C1 segment of cervical spinal cord (tissue), 14 donors: ENCODE results near the gene HLF.

Experiments used
- DNase-seq, 14 donors: peaks; one replicate each; lab custom pipeline; 2025; lab: John Stamatoyannopoulos, UW

Gene HLF

GRCh38 chr17:55290492-55291113, 25.8 kb downstream of the HLF start:
- no peak for DNase-seq

DNA sequence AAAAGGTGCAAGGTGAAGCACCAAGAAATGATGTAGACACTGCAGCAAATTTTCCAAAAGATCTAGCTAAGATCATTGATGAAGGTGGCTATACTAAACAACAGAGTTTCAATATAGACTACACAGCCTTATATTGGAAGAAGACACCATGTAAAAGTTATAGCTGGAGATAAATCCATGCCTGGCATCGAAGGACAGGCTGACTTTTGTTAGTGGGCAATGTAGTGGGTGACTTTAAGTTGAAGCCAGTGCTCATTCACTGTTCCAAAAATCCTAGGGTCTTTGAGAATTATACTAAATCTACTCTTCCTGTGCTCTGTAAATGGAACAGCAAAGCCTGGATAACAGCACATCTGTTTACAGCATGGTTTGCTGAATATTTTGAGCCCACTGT, 26.4 kb downstream of the HLF start:
- no peak for DNase-seq

- no peak for DNase-seq
Observed at GRCh38 chr17:55292094-55292493, 27.3 kb downstream of the HLF start.

- no peak for DNase-seq
Observed at GRCh38 chr17:55294042-55294751, 29.4 kb downstream of the HLF start.

DNA sequence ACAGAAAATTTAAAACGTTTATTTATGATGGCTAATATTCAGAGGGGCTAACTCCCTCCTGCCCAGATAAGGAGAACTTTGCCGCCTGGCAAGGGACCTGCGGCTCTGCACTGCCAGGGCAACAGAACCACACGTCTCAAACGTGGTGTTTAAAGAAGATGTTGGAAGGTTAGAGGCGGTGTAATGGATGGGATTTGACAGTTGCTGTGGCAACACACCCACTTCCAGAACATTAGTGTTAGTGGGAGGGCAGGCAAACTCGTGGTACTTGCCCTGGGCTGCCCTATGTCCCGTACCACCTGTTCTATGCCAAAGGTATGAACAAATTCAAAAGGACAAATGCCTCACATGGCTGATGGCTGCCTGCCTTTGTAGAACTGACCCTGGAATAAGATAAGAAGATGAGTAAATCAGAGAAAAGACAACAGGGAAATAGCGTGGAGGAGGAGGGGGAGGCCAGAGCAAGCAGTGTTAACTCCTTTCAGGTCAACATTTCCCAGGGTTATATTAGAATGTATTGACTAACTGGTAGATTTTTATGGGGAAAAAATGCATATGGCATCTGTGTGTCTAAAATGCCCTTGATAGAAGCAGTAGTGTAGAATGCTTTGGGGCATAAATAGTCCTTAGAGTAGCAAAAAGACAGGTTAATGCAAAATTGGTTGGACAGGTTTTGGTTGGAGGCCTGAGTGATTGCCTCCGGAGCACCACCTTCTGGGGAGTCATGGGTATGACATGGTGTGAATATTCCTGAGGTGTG, 30.8 kb downstream of the HLF start:
- peak in 8 of 14 donors; percentile 2 to 28 (median 8) for DNase-seq

DNA sequence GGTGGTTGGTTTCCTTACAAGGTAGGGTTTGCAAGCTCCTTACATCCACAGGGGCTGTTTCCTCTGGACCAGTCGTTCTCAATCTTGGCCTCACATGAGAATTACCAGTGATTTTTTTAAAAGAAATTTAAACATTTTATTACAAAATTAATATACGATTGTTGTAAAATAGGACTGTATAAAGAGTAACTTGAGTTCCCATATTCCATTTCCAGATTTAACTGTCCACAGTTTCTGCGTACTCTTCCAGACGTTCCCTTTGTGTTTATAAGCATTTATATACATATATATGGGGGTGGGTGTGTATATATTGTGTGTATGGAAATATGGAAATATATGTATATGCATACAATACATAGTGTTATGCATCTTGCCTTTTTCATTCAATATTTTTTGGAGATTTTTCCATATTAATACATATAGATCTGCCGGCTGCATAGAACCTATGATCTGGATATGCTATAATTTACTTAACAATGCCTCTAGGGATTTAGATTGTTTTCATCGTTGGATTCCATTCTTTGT, 31.5 kb downstream of the HLF start:
- no peak for DNase-seq

DNA sequence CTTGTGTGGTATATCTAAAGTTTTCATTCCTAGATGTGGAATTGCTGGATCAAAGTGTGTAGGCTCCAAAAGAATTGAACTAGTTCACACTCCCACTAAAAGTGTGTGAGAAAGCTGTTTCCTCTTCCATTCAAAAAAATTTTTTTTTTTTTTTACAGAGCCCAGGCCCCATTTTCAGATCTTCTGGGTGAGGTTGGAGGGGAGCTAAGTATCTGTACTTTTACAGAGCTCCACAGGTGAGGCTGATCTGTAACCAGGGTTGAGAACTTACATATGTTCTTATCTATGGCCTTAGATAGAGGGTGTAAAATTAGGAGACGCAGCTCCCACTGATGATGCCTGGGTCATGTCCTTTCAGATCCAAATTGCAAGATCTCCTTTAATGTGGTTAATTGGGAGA, 31.9 kb downstream of the HLF start:
- no peak for DNase-seq

DNA sequence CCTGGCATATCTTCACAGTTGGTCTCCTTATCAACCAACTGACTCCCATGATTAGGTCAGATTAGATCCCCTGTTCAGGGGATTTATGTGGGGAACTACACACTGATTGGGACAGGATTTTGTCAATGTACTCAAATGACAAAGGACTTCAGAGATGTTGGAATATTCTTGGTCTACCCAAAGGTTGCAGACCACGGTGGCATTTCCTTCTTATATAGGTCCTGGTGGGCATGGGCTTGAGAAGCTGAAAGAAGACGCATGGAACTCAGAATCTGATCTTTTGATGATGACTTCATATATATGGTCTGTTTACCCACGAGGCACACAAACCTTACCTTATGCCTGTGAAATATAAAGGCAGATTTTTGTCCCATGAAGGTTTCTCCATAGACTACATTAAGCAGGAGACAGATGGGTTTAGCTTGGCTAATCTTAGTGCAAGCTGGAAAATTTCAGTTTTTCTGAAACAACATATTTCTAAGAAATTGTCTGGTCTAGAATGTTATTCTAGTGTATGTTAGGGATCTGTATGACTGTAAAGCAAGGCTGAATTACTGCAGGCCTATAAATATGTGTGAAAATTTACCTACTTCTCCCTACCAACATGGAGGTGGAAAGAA, 33.5 kb downstream of the HLF start:
- DNase-seq, result no peak

GRCh38 chr17:55299162-55299838, 34.5 kb downstream of the HLF start:
- DNase-seq, result no peak

- DNase-seq, result no peak
Observed at GRCh38 chr17:55299890-55300289, 35.1 kb downstream of the HLF start.

GRCh38 chr17:55300479-55301290, 35.9 kb downstream of the HLF start:
- no peak for DNase-seq

- DNase-seq, result no peak
Observed at GRCh38 chr17:55301521-55302406, 37.0 kb downstream of the HLF start.

DNA sequence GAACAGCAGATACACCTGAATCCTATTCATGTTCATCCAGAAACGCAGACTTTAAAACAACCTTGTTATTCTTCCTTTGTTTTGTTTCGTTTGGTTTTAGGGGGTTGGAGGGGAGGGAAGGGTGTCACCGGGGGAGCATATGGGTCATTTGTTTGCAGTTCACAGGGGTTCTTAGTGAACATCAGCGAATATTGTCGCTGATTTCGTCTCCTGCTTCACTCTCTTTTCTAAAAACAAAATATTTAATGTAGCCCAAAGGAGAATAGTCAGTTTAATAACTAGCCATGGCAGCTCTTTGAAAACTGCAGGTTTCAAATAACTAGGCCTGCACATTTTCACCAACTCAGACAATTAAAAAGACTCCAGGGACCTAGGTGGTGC, 37.6 kb downstream of the HLF start:
- no peak for DNase-seq

- no peak for DNase-seq
Observed at GRCh38 chr17:55303008-55303493, 38.3 kb downstream of the HLF start.

- no peak for DNase-seq
Observed at GRCh38 chr17:55303701-55304145, 39.0 kb downstream of the HLF start.

DNA sequence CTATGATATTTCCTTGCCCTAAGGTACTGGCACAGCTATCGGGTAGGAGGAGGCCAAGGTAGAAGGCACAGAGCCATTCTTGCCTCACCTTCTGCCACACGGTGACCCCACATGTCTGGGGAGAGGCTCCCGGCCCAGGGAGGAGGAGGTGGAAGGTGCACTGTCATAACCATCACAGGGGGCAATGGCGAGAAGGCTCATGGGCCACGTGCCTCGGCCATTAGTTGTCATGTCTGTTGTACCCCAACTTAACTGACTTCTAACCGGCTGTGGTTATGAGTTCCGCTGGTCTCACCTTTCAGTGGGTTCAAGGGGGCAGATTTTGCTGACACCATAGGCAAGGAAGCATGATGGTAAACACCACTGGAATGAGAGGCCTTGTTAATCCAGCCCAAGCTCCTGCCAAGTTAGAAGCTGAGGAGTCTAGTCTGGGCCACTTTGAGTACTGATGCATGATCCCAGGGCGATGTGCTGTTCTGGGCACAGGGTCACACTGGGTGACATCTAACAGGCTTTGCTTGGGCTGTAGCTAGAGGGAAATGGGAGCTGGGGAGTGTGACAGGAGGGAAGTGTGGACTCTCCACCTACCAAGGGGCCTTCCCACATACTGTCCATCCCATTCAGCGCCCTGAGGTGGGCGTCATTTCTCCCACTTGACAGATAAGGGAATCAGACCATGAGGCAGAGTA, 39.6 kb downstream of the HLF start:
- no peak for DNase-seq

GRCh38 chr17:55305321-55306087, 40.7 kb downstream of the HLF start:
- DNase-seq, result no peak

DNA sequence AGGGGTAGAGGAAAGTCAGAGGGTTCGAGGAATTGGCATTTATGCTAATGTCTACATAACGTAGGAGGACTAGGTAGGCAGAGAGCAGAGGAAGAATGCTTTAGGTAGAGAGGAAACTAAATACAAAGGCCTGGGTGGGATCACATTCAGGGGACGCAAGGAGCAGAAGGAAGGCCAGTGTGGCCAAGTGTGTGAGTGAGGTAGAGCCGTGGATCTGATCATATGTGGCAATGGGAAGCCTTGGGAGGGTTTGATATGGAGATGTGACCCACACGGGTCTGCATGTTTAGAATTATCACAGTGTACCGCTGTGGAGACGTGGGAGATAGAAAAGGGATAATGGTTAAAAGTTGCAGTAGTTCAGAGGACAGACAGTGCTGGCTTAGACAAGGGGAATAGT, 43.1 kb downstream of the HLF start:
- DNase-seq, result no peak
